ENCODE measurements around the gene SEPTIN1.

GRCh38 chr16:30372038-30372712 lies 10.2 kb downstream of the SEPTIN1 start:
- TF ChIP-seq, protein P1, sequence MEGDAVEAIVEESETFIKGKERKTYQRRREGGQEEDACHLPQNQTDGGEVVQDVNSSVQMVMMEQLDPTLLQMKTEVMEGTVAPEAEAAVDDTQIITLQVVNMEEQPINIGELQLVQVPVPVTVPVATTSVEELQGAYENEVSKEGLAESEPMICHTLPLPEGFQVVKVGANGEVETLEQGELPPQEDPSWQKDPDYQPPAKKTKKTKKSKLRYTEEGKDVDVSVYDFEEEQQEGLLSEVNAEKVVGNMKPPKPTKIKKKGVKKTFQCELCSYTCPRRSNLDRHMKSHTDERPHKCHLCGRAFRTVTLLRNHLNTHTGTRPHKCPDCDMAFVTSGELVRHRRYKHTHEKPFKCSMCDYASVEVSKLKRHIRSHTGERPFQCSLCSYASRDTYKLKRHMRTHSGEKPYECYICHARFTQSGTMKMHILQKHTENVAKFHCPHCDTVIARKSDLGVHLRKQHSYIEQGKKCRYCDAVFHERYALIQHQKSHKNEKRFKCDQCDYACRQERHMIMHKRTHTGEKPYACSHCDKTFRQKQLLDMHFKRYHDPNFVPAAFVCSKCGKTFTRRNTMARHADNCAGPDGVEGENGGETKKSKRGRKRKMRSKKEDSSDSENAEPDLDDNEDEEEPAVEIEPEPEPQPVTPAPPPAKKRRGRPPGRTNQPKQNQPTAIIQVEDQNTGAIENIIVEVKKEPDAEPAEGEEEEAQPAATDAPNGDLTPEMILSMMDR (IDR thresholded peaks at IDR 0.05) = no peak
- TF ChIP-seq POLR2A (IDR thresholded peaks at IDR 0.05) = no peak
